ENCODE data around the gene PBX3. TPM values are rescaled to one million over a fixed set of nuclear protein-coding genes. Genes with fewer than 3 reads are reported as not detected.

Gene PBX3
- polyA plus RNA-seq, 1 donor (not counting 4 experiments of a cell fraction or from before 2014, with no cell fraction given), result 26.3 TPM

- H3K27ac ChIP-seq (ENCODE audit: control insufficient read depth, insufficient read depth, low read length), result no peak overlapping the region
- dilution Hi-C loops (cut with MboI; ENCODE audit: extremely low pct_ligation_motif_present, low sequenced_read_pairs), result no loop called here
- H3K36me3 ChIP-seq (ENCODE audit: control insufficient read depth in 2 of 2, extremely low read depth in 1 of 2, insufficient read depth in 2 of 2, low read length in 2 of 2), result peaks cover 0 to 5% of the 10 kb centered on the region in 2 experiments
- H3K9me3 ChIP-seq (ENCODE audit: control insufficient read depth, low read depth, low read length), result no peaks in the 10 kb centered on the region
- no peak overlapping the region for H3K9ac ChIP-seq (ENCODE audit: control insufficient read depth, extremely low read depth, insufficient read depth, low read length)
- H3K4me2 ChIP-seq (ENCODE audit: control insufficient read depth, extremely low read depth, insufficient read depth, low read depth, low read length), result no peak overlapping the region
- FAIRE-seq (no peak), DNase-seq (ENCODE audit: low read depth, low spot score) (no peak)
- H4K20me1 ChIP-seq (ENCODE audit: control insufficient read depth, extremely low read depth, insufficient read depth, low read length), result no peaks in the 10 kb centered on the region
- peaks cover 40% of the 10 kb centered on the region for H3K4me1 ChIP-seq (ENCODE audit: control insufficient read depth, extremely low read depth, insufficient read depth, low read length)
- no peaks in the 10 kb centered on the region for H3K79me2 ChIP-seq (ENCODE audit: control insufficient read depth, insufficient read depth, low read length)
- peaks cover 2% of the 10 kb centered on the region for H3K9me1 ChIP-seq (ENCODE audit: control insufficient read depth, extremely low read depth, insufficient read depth, low read length)
- TF ChIP-seq CTCF (optimal IDR thresholded peaks at IDR 0.05 in 1 of 3, IDR thresholded peaks at IDR 0.05 in 1 of 3, conservative IDR thresholded peaks at IDR 0.05 in 1 of 3; ENCODE audit: extremely low read depth in 1 of 3, insufficient read depth in 2 of 3, low read length in 3 of 3) (no peak), EZH2 (IDR thresholded peaks at IDR 0.05; ENCODE audit: low read length) (no peak)
- H3K27me3 ChIP-seq (ENCODE audit: control insufficient read depth, extremely low read depth, insufficient read depth, low read length), result no peaks in the 10 kb centered on the region
- H2AFZ ChIP-seq (ENCODE audit: control insufficient read depth, low read length), result no peak overlapping the region
- H3K4me3 ChIP-seq (ENCODE audit: control insufficient read depth in 2 of 3, extremely low read depth in 1 of 3, insufficient read depth in 2 of 3, low read depth in 1 of 3, low read length in 3 of 3), result no peak overlapping the region
Measured at GRCh38 chr9:125969462-125969861, 222.3 kb downstream of the PBX3 start.

- Histone ChIP-seq H3K4me1 (ENCODE audit: control insufficient read depth, extremely low read depth, insufficient read depth, low read length) (peaks cover 40% of the 10 kb centered on the region), H3K4me2 (ENCODE audit: control insufficient read depth, extremely low read depth, insufficient read depth, low read depth, low read length) (no peak overlapping the region), H3K9me3 (ENCODE audit: control insufficient read depth, low read depth, low read length) (no peaks in the 10 kb centered on the region), H3K27me3 (ENCODE audit: control insufficient read depth, extremely low read depth, insufficient read depth, low read length) (no peaks in the 10 kb centered on the region), H3K9ac (ENCODE audit: control insufficient read depth, extremely low read depth, insufficient read depth, low read length) (no peak overlapping the region), H4K20me1 (ENCODE audit: control insufficient read depth, extremely low read depth, insufficient read depth, low read length) (no peaks in the 10 kb centered on the region), H3K4me3 (ENCODE audit: control insufficient read depth in 2 of 3, extremely low read depth in 1 of 3, insufficient read depth in 2 of 3, low read depth in 1 of 3, low read length in 3 of 3) (no peak overlapping the region), H2AFZ (ENCODE audit: control insufficient read depth, low read length) (no peak overlapping the region), H3K79me2 (ENCODE audit: control insufficient read depth, insufficient read depth, low read length) (no peaks in the 10 kb centered on the region), H3K36me3 (ENCODE audit: control insufficient read depth in 2 of 2, extremely low read depth in 1 of 2, insufficient read depth in 2 of 2, low read length in 2 of 2) (peaks cover 0 to 3% of the 10 kb centered on the region in 2 experiments), H3K27ac (ENCODE audit: control insufficient read depth, insufficient read depth, low read length) (no peak overlapping the region), H3K9me1 (ENCODE audit: control insufficient read depth, extremely low read depth, insufficient read depth, low read length) (peaks cover 2% of the 10 kb centered on the region)
- TF ChIP-seq CTCF (optimal IDR thresholded peaks at IDR 0.05 in 1 of 3, IDR thresholded peaks at IDR 0.05 in 1 of 3, conservative IDR thresholded peaks at IDR 0.05 in 1 of 3; ENCODE audit: extremely low read depth in 1 of 3, insufficient read depth in 2 of 3, low read length in 3 of 3) (no peak), EZH2 (IDR thresholded peaks at IDR 0.05; ENCODE audit: low read length) (no peak)
- DNase-seq (ENCODE audit: low read depth, low spot score) (no peak), FAIRE-seq (no peak)
- dilution Hi-C loops (cut with MboI; ENCODE audit: extremely low pct_ligation_motif_present, low sequenced_read_pairs), result no loop called here
Measured at GRCh38 chr9:125969868-125970267, 222.7 kb downstream of the PBX3 start.
